HepG2 (cell line): Measurements from ENCODE around the gene ABHD15. TPM values are rescaled to one million over a fixed set of nuclear protein-coding genes. Genes with fewer than 3 reads are reported as not detected.
A peak's percentile ranks its signal among the peaks of the same experiment; 100 is the strongest.

ENCODE experiments used
- HNRNPH1 ChIP-seq: fragments of 200-400 bp; formaldehyde crosslinking; optimal IDR thresholded peaks from 2 replicates; pipeline ENCODE3; 2017; ENCODE audit warnings: mild to moderate bottlenecking, low read depth, low read length
- HNRNPUL1 ChIP-seq: fragments of 200-400 bp; formaldehyde crosslinking; IDR thresholded peaks from 2 replicates; pipeline ENCODE4 v1.6.1; 2017; ENCODE audit warnings: low read depth, mild to moderate bottlenecking, low read length, moderate library complexity
- IKZF4 ChIP-seq: sonication (generic); formaldehyde crosslinking; IDR thresholded peaks from 2 replicates; pipeline ENCODE4 v1.5.1; 2020; ENCODE audit warnings: borderline replicate concordance, mild to moderate bottlenecking, low read depth, missing genetic modification reagents; ENCODE audit errors: not compliant biosample characterization
- NAIF1 ChIP-seq: sonication (generic); formaldehyde crosslinking; IDR thresholded peaks from 2 replicates; pipeline ENCODE4 v1.5.0; 2020; ENCODE audit warnings: mild to moderate bottlenecking, missing genetic modification reagents, borderline replicate concordance
- NCOA5 ChIP-seq: sonication (generic); formaldehyde crosslinking; IDR thresholded peaks from 2 replicates; pipeline ENCODE4 v1.4.0; 2020; ENCODE audit warnings: missing genetic modification reagents
- RARA ChIP-seq: IDR thresholded peaks from 2 replicates; pipeline ENCODE4 v1.6.1; 2016; ENCODE audit warnings: missing genetic modification reagents, missing compliant biosample characterization
- RELA ChIP-seq: sonication (generic); formaldehyde crosslinking; IDR thresholded peaks from 2 replicates; pipeline ENCODE4 v1.4.0; 2020; ENCODE audit warnings: missing genetic modification reagents
- STAG1 ChIP-seq: sonication (generic); formaldehyde crosslinking; IDR thresholded peaks from 2 replicates; pipeline ENCODE4 v1.4.0; 2020; ENCODE audit warnings: missing genetic modification reagents
- U2AF1 ChIP-seq: fragments of 200-400 bp; formaldehyde crosslinking; optimal IDR thresholded peaks from 2 replicates; pipeline ENCODE3; 2017; ENCODE audit warnings: mild to moderate bottlenecking, low read depth, low read length
- ZBTB42 ChIP-seq: sonication (generic); formaldehyde crosslinking; IDR thresholded peaks from 2 replicates; pipeline ENCODE4 v1.5.0; 2020; ENCODE audit warnings: mild to moderate bottlenecking, missing genetic modification reagents
- ZFP36L1 ChIP-seq: sonication (generic); formaldehyde crosslinking; IDR thresholded peaks from 2 replicates; pipeline ENCODE4 v1.8.0; 2022; ENCODE audit warnings: mild to moderate bottlenecking, missing genetic modification reagents, moderate library complexity
- ZNF205 ChIP-seq: IDR thresholded peaks from 2 replicates; pipeline ENCODE4 v1.6.1; 2018; ENCODE audit warnings: missing biosample characterization, missing genetic modification reagents
- ZNF572 ChIP-seq: sonication (generic); formaldehyde crosslinking; IDR thresholded peaks from 2 replicates; pipeline ENCODE4 v1.5.1; 2020; ENCODE audit warnings: mild to moderate bottlenecking, missing genetic modification reagents
- ZNF850 ChIP-seq: sonication (generic); formaldehyde crosslinking; conservative IDR thresholded peaks from 2 replicates; pipeline ENCODE4 v1.9.0; 2021; ENCODE audit warnings: mild to moderate bottlenecking, missing genetic modification reagents
- polyA plus RNA-seq, 8 experiments: library from polyadenylated mRNA; depleted of rRNA in 3 of 8; stranded (reverse) in 7 of 8; unstranded in 1 of 8; fragments of >200 nt; fragmentation: Illumina TruSeq in 4 of 8; extraction: Trizol in 4 of 8; gene quantifications; 2 replicates each; pipeline versions ENCODE4 v1.2.1 to v1.2.3, GENCODE V29; 2011 to 2016; ENCODE audit warnings: low read depth in 4 of 8, missing spikeins in 1 of 8, mixed read lengths in 1 of 8; ENCODE audit not compliant: insufficient read depth in 1 of 8
- total RNA-seq, 5 experiments: library from RNA; depleted of rRNA; stranded (reverse); fragments of >200 nt; fragmentation: Illumina TruSeq; extraction: Trizol; gene quantifications; 2 replicates each; pipeline ENCODE4 v1.2.3, GENCODE V29; 2016; ENCODE audit warnings: low read depth in 1 of 5
- TF ChIP-seq, protein P1 (sequence below): IDR thresholded peaks from 2 replicates; pipeline ENCODE4 v1.6.1; 2016; ENCODE audit warnings: mild to moderate bottlenecking
- TF ChIP-seq, protein P2 (sequence below): IDR thresholded peaks from 2 replicates; pipeline ENCODE4 v1.6.1; 2016; ENCODE audit warnings: missing biosample characterization, missing genetic modification reagents, low read depth
- TF ChIP-seq, protein P3 (sequence below): sonication (generic); formaldehyde crosslinking; IDR thresholded peaks from 2 replicates; pipeline ENCODE4 v1.4.0; 2020; ENCODE audit warnings: low read depth, missing genetic modification reagents
- TF ChIP-seq, protein P4 (sequence below): sonication (generic); formaldehyde crosslinking; IDR thresholded peaks from 2 replicates; pipeline ENCODE4 v1.5.1; 2020; ENCODE audit warnings: missing genetic modification reagents, mild to moderate bottlenecking, borderline replicate concordance
- TF ChIP-seq, protein P5 (sequence below): sonication (generic); formaldehyde crosslinking; IDR thresholded peaks from 2 replicates; pipeline ENCODE4 v1.4.0; 2020; ENCODE audit warnings: missing genetic modification reagents

The ABHD15 gene
- total and polyA plus RNA-seq, 2 of the 13 experiments (the other 11 are each of a cell fraction or from before 2014, with no cell fraction given): 2.4 to 7.7 TPM

DNA sequence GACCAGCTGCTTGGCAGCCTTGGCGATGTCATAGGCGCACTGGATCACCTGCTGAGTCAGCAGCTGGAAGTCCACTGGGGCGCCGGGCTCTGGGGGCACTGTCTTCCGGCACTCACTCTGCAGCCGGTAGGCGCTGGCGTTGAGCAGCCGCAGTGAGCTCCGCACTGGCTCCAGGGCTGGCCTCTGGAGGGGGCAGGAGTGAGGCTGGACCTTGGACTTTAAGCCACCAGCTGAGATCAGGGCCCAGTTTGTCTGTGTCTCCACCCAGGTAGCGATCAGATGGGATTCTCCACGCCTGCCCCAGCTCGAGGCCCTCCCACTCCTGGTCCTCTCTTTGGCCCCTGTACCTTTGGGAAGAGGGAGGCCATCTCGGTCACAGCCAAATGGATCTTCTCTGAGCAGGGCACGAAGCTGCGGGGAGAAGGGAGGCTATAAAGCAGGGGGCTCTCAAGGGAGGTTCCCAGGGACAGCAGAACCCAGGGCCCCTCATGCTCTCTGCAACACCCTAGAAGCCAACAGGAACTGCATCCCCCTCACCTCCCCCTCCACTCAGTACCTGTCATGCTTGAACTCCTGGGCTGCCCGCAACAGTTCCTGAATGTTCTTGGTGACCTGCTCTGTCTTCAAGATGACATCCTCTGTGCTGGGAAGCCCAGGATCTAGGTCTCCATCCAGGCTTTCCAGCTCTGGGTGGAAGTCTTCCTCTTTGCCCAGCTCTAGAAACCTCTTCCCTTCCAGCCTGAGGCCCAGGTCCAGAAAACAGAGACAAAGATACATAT lies 8.1 kb upstream of the ABHD15 start (continued):
- TF ChIP-seq, protein P1, sequence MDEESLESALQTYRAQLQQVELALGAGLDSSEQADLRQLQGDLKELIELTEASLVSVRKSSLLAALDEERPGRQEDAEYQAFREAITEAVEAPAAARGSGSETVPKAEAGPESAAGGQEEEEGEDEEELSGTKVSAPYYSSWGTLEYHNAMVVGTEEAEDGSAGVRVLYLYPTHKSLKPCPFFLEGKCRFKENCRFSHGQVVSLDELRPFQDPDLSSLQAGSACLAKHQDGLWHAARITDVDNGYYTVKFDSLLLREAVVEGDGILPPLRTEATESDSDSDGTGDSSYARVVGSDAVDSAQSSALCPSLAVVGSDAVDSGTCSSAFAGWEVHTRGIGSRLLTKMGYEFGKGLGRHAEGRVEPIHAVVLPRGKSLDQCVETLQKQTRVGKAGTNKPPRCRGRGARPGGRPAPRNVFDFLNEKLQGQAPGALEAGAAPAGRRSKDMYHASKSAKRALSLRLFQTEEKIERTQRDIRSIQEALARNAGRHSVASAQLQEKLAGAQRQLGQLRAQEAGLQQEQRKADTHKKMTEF (CRISPR knock-in tag): peak; percentile 76
- TF ChIP-seq HNRNPUL1 (no peak), U2AF1 (no peak), NCOA5 (no peak), ZNF572 (no peak), ZBTB42 (CRISPR knock-in tag) (no peak), STAG1 (peak; percentile 13; the same call in 1 of the 2 replicates), NAIF1 (CRISPR knock-in tag) (no peak), ZFP36L1 (CRISPR knock-in tag) (no peak), HNRNPH1 (no peak), ZNF850 (CRISPR knock-in tag) (no peak), RARA (peak; percentile 47), IKZF4 (no peak), ZNF205 (CRISPR knock-in tag) (0 out of 2 replicates have a peak, but pooled peaks have one; percentile 29), RELA (CRISPR knock-in tag) (no peak)
- TF ChIP-seq, protein P2, sequence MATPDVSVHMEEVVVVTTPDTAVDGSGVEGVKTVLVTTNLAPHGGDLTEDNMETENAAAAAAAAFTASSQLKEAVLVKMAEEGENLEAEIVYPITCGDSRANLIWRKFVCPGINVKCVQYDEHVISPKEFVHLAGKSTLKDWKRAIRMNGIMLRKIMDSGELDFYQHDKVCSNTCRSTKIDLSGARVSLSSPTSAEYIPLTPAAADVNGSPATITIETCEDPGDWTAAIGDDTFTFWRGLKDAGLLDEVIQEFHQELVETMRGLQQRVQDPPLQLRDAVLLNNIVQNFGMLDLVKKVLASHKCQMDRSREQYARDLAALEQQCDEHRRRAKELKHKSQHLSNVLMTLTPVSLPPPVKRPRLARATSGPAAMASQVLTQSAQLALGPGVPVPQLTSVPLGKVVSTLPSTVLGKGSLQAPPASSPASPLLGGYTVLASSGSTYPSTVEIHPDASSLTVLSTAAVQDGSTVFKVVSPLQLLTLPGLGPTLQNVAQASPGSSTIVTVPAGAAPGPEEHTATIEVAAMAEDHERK (CRISPR knock-in tag): no peak
- TF ChIP-seq, protein P3, sequence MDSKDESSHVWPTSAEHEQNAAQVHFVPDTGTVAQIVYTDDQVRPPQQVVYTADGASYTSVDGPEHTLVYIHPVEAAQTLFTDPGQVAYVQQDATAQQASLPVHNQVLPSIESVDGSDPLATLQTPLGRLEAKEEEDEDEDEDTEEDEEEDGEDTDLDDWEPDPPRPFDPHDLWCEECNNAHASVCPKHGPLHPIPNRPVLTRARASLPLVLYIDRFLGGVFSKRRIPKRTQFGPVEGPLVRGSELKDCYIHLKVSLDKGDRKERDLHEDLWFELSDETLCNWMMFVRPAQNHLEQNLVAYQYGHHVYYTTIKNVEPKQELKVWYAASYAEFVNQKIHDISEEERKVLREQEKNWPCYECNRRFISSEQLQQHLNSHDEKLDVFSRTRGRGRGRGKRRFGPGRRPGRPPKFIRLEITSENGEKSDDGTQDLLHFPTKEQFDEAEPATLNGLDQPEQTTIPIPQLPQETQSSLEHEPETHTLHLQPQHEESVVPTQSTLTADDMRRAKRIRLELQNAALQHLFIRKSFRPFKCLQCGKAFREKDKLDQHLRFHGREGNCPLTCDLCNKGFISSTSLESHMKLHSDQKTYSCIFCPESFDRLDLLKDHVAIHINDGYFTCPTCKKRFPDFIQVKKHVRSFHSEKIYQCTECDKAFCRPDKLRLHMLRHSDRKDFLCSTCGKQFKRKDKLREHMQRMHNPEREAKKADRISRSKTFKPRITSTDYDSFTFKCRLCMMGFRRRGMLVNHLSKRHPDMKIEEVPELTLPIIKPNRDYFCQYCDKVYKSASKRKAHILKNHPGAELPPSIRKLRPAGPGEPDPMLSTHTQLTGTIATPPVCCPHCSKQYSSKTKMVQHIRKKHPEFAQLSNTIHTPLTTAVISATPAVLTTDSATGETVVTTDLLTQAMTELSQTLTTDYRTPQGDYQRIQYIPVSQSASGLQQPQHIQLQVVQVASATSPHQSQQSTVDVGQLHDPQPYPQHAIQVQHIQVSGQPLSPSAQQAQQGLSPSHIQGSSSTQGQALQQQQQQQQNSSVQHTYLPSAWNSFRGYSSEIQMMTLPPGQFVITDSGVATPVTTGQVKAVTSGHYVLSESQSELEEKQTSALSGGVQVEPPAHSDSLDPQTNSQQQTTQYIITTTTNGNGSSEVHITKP (CRISPR knock-in tag): 0 out of 2 replicates have a peak, but pooled peaks have one; percentile 49
- TF ChIP-seq, protein P4, sequence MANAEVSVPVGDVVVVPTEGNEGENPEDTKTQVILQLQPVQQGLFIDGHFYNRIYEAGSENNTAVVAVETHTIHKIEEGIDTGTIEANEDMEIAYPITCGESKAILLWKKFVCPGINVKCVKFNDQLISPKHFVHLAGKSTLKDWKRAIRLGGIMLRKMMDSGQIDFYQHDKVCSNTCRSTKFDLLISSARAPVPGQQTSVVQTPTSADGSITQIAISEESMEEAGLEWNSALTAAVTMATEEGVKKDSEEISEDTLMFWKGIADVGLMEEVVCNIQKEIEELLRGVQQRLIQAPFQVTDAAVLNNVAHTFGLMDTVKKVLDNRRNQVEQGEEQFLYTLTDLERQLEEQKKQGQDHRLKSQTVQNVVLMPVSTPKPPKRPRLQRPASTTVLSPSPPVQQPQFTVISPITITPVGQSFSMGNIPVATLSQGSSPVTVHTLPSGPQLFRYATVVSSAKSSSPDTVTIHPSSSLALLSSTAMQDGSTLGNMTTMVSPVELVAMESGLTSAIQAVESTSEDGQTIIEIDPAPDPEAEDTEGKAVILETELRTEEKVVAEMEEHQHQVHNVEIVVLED (CRISPR knock-in tag): peak; percentile 59; the same call in 1 of the 2 replicates
- TF ChIP-seq, protein P5, sequence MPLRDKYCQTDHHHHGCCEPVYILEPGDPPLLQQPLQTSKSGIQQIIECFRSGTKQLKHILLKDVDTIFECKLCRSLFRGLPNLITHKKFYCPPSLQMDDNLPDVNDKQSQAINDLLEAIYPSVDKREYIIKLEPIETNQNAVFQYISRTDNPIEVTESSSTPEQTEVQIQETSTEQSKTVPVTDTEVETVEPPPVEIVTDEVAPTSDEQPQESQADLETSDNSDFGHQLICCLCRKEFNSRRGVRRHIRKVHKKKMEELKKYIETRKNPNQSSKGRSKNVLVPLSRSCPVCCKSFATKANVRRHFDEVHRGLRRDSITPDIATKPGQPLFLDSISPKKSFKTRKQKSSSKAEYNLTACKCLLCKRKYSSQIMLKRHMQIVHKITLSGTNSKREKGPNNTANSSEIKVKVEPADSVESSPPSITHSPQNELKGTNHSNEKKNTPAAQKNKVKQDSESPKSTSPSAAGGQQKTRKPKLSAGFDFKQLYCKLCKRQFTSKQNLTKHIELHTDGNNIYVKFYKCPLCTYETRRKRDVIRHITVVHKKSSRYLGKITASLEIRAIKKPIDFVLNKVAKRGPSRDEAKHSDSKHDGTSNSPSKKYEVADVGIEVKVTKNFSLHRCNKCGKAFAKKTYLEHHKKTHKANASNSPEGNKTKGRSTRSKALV: no peak; the same call in 1 of the 2 replicates
